K562 (cell line): Measurements from ENCODE around the gene TMSB10. TPM values are rescaled to one million over a fixed set of nuclear protein-coding genes. Genes with fewer than 3 reads are reported as not detected.

Source experiments
- ATAC-seq: fragments of 200-7000 bp; cut with Tn5 transposase; 3 replicates; pipeline ENCODE4 v1.9.1; 2020; ENCODE audit warnings: moderate library complexity
- BruUV-seq: library from RNA; stranded (reverse); fragments of 400-500 nt; replicated peaks from 2 replicates; lab custom pipeline; 2021; lab: Mats Ljungman, UMichigan
- CTCF ChIA-PET: fragments of 300-600 bp; formaldehyde crosslinking; extraction: SDS; loops from one replicate; lab custom pipeline; 2021; ENCODE audit warnings: low intra/inter-chr PET ratio; lab: Yijun Ruan, JAX
- POLR2A ChIA-PET: fragments of 300-600, 350-650 bp; sonication (Branson Sonifier 250); formaldehyde crosslinking; extraction: SDS; loops from one replicate; lab custom pipeline; 2021; ENCODE audit warnings: antibody characterized with exemption, inconsistent platforms; lab: Yijun Ruan, JAX
- DNase-seq, 4 experiments: peaks; one replicate each; pipeline versions ENCODE4 v3.0.0 to v3.0.0-alpha.2; 2011 to 2018; ENCODE audit warnings: low spot score in 3 of 4, mixed read lengths in 3 of 4; ENCODE audit errors: extremely low read depth in 1 of 4
- FAIRE-seq: peaks from 2 replicates; lab custom pipeline; 2011; peaks lifted over from hg19 to GRCh38; lab: Jason Lieb, UNC
- H2AFZ ChIP-seq: 2 replicates; pipeline ENCODE4 v1.6.0; 2011; ENCODE audit warnings: low read depth, low read length, control low read depth, inconsistent platforms
- H3K27ac ChIP-seq: fragments of 200-600 bp; 3 replicates; pipeline ENCODE4 v1.8.0; 2011; ENCODE audit warnings: low read depth, mild to moderate bottlenecking, control low read depth, inconsistent platforms, low read length, moderate library complexity, mixed read lengths; ENCODE audit errors: extremely low read depth
- H3K27me3 ChIP-seq, 2 experiments: fragments of 300-600 bp in 1 of 2; 2 replicates in 1 of 2; 3 replicates in 1 of 2; pipeline versions ENCODE4 v1.6.0 to v1.8.0; 2011; ENCODE audit warnings: inconsistent platforms in 2 of 2, low read length in 2 of 2, mild to moderate bottlenecking in 1 of 2, mixed read lengths in 1 of 2, moderate library complexity in 1 of 2; ENCODE audit not compliant: control insufficient read depth in 2 of 2, insufficient read depth in 2 of 2
- H3K36me3 ChIP-seq: fragments of 300-600 bp; 3 replicates; pipeline ENCODE4 v1.8.0; 2011; ENCODE audit warnings: mild to moderate bottlenecking, low read length, inconsistent platforms; ENCODE audit not compliant: control insufficient read depth, insufficient read depth
- H3K4me1 ChIP-seq, 2 experiments: fragments of 200-600 bp in 1 of 2; replicated peaks in 1 of 2; 2 replicates in 1 of 2; 3 replicates in 1 of 2; pipeline versions ENCODE4 v1.5.1 to v1.8.0; 2011; ENCODE audit warnings: inconsistent platforms in 2 of 2, low read length in 2 of 2, mild to moderate bottlenecking in 1 of 2, mixed read lengths in 1 of 2, moderate library complexity in 1 of 2; ENCODE audit not compliant: control insufficient read depth in 2 of 2, insufficient read depth in 2 of 2
- H3K4me2 ChIP-seq: 2 replicates; pipeline ENCODE4 v1.6.1; 2011; ENCODE audit warnings: low read length, control low read depth, inconsistent platforms, mixed read lengths; ENCODE audit not compliant: insufficient read depth
- H3K4me3 ChIP-seq: fragments of 200-600 bp; sonication (generic), shearing (Covaris generic); 2 replicates; pipeline ENCODE4 v1.5.1; 2016; ENCODE audit warnings: control low read depth, inconsistent platforms
- H3K79me2 ChIP-seq: fragments of 200-600 bp; 3 replicates; pipeline ENCODE4 v1.8.0; 2011; ENCODE audit warnings: low read length, inconsistent platforms; ENCODE audit not compliant: control insufficient read depth, insufficient read depth
- H3K9ac ChIP-seq, 2 experiments: 2 replicates each; pipeline versions ENCODE4 v1.6.0 to v1.6.1; 2011; ENCODE audit warnings: low read depth in 2 of 2, low read length in 2 of 2, control low read depth in 1 of 2, inconsistent platforms in 1 of 2, mild to moderate bottlenecking in 1 of 2, mixed read lengths in 1 of 2; ENCODE audit not compliant: insufficient read depth in 1 of 2
- H3K9me1 ChIP-seq: one replicate; pipeline ENCODE4 v1.6.0; 2011; ENCODE audit warnings: inconsistent platforms, mild to moderate bottlenecking, low read length, moderate library complexity; ENCODE audit not compliant: control insufficient read depth, insufficient read depth
- H3K9me3 ChIP-seq: replicated peaks from 2 replicates; pipeline ENCODE4 v1.5.1; 2011; ENCODE audit warnings: low read depth, low read length, inconsistent platforms; ENCODE audit not compliant: control insufficient read depth, insufficient read depth
- H4K20me1 ChIP-seq: replicated peaks from 2 replicates; pipeline ENCODE4 v1.6.1; 2011; ENCODE audit warnings: low read length, inconsistent platforms, mixed read lengths; ENCODE audit not compliant: control insufficient read depth, insufficient read depth
- HNRNPH1 ChIP-seq: fragments of 200-400 bp; formaldehyde crosslinking; optimal IDR thresholded peaks from 2 replicates; pipeline ENCODE3; 2017; ENCODE audit warnings: low read depth, mild to moderate bottlenecking, low read length, moderate library complexity
- NBN ChIP-seq: fragments of 450-650 bp; IDR thresholded peaks from 2 replicates; pipeline ENCODE4 v1.6.1; 2016; ENCODE audit warnings: low read depth, mild to moderate bottlenecking
- YY1 ChIP-seq, 3 experiments: IDR thresholded peaks; 2 replicates each; pipeline ENCODE4 v1.6.1; 2011; ENCODE audit warnings: low read length in 2 of 3, mild to moderate bottlenecking in 2 of 3, moderate library complexity in 2 of 3, borderline replicate concordance in 1 of 3, control low read depth in 1 of 3, low read depth in 1 of 3; ENCODE audit not compliant: insufficient read depth in 3 of 3, insufficient replicate concordance in 2 of 3, control insufficient read depth in 1 of 3, insufficient read length in 1 of 3; ENCODE audit errors: extremely low read depth in 1 of 3
- WGBS: fragments of 100-300 bp; shearing (Covaris generic); methylation state at CpG from one replicate; pipeline ENCODE4 v1.1.6; 2016; ENCODE audit warnings: low coverage, mixed read lengths; ENCODE audit not compliant: insufficient coverage; ENCODE audit errors: missing lambda C conversion rate; 5-methylcytosine and 5-hydroxymethylcytosine counted together
- in situ Hi-C: fragments of 300-500 bp; cut with MboI; formaldehyde crosslinking; loops from 4 replicates; pipeline ENCODE4 v1.15.0; 2018; ENCODE audit warnings: inconsistent platforms, mixed read lengths
- intact Hi-C: fragments of 100-400 bp; cut with micrococcal nuclease; formaldehyde crosslinking; loops from 2 replicates; pipeline ENCODE4 v1.14.2; 2022
- polyA plus RNA-seq, 8 experiments: library from polyadenylated mRNA; depleted of rRNA in 4 of 8; stranded (reverse) in 5 of 8; unstranded in 3 of 8; fragments of >200 nt; fragmentation: Nextera tagmentation in 2 of 8; fragmentation: Illumina TruSeq in 1 of 8; extraction: Ambion mirVana in 2 of 8; extraction: Trizol in 1 of 8; gene quantifications; 2 replicates each; pipeline versions ENCODE4 v1.2.1 to v1.2.3, GENCODE V29; 2011 to 2014; ENCODE audit warnings: inconsistent platforms in 1 of 8, missing spikeins in 1 of 8
- total RNA-seq, 7 experiments: library from RNA; depleted of rRNA in 6 of 7; stranded (reverse); fragments of >200 nt in 6 of 7; fragmentation: Illumina TruSeq in 2 of 7; extraction: Trizol in 2 of 7; gene quantifications; 2 replicates each; pipeline versions ENCODE4 v1.2.1 to v1.2.3, GENCODE V29; 2011 to 2021; ENCODE audit warnings: low replicate concordance in 1 of 7
- TF ChIP-seq, protein P1 (sequence below): IDR thresholded peaks from 2 replicates; pipeline ENCODE4 v1.6.1; 2016; ENCODE audit warnings: missing genetic modification characterization, missing compliant biosample characterization

Gene TMSB10
- total and polyA plus RNA-seq, 9 of the 15 experiments (the other 6 are each of a cell fraction or from before 2014, with no cell fraction given) = 382 to 2,226 (median 959) TPM

DNA sequence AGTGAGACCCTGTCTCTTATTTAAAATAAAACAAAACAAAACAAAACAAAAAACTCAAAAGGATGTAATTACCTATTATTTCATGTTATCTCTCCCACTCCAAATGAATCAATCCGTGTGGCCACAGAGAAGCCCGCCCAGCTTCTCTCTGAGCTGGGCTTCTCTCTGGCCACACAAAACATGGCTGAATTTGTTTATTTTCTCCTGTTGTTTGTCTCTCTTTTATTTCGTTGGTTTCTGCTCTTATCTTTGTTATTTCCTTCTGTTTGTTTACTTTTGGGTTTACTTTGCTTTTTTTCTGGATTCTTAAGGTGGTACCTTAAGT, 23.1 kb upstream of the TMSB10 start:
- POLR2A ChIA-PET = interaction anchor here (1.0 kb wide), 1 partner anchor 9 kb away, joined by 5 read pairs; no protein-coding TSS in a partner anchor
- no peaks in the 10 kb centered on the region for H3K36me3 ChIP-seq
- no peak overlapping the region for H2AFZ ChIP-seq
- H3K9me3 ChIP-seq = no peaks in the 10 kb centered on the region
- BruUV-seq = no TSS peak
- FAIRE-seq = no peak
- H3K4me1 ChIP-seq = peaks cover 0 to 13% of the 10 kb centered on the region in 2 experiments; a peak in 4 of 5 replicates
- H3K4me2 ChIP-seq = 0 out of 2 replicates have a peak overlapping the region, but pooled peaks have one; percentile 52
- intact Hi-C loops (loop anchor here (1.0 to 5.0 kb wide), 2 partner anchors 43 to 385 kb away; no protein-coding TSS in a partner anchor), in situ Hi-C loops (no loop called here)
- CTCF ChIA-PET = interaction anchor here (1.1 to 1.5 kb wide), 4 partner anchors 43 to 387 kb away, joined by 3 to 10 read pairs (median 4); no protein-coding TSS in a partner anchor
- ATAC-seq = no peak
- WGBS = 5% methylated on average over 3 of the region's 3 CpGs
- H4K20me1 ChIP-seq = no peaks in the 10 kb centered on the region
- no peaks in the 10 kb centered on the region for H3K79me2 ChIP-seq
- H3K9me1 ChIP-seq = no peaks in the 10 kb centered on the region
- H3K9ac ChIP-seq = no peak overlapping the region; a peak in 1 of 4 replicates
- no peak overlapping the region for H3K4me3 ChIP-seq
- H3K27me3 ChIP-seq = peaks cover 35 to 36% of the 10 kb centered on the region in 2 experiments
- no peak for DNase-seq
- TF ChIP-seq NBN (0 out of 2 replicates have a peak, but pooled peaks have one; percentile 10), HNRNPH1 (no peak), YY1 (IDR thresholded peaks at IDR 0.05; ENCODE audit: borderline replicate concordance in 1 of 3, control insufficient read depth in 1 of 3, extremely low read depth in 1 of 3, insufficient read depth in 3 of 3, insufficient read length in 1 of 3, insufficient replicate concordance in 2 of 3, low read depth in 1 of 3, low read length in 2 of 3) (peak in 1 of 3 experiments; percentile 10)
- TF ChIP-seq, protein P1, sequence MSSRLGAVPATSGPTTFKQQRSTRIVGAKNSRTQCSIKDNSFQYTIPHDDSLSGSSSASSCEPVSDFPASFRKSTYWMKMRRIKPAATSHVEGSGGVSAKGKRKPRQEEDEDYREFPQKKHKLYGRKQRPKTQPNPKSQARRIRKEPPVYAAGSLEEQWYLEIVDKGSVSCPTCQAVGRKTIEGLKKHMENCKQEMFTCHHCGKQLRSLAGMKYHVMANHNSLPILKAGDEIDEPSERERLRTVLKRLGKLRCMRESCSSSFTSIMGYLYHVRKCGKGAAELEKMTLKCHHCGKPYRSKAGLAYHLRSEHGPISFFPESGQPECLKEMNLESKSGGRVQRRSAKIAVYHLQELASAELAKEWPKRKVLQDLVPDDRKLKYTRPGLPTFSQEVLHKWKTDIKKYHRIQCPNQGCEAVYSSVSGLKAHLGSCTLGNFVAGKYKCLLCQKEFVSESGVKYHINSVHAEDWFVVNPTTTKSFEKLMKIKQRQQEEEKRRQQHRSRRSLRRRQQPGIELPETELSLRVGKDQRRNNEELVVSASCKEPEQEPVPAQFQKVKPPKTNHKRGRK = peak; percentile 50; the same call in 1 of the 2 replicates
- no peak overlapping the region for H3K27ac ChIP-seq
